Eye (tissue), 1 donor: ENCODE results near the gene NR3C1.

Experiments
- DNase-seq: peaks from one replicate; pipeline ENCODE4 v3.0.0-alpha.2; 2015

Gene NR3C1

DNA sequence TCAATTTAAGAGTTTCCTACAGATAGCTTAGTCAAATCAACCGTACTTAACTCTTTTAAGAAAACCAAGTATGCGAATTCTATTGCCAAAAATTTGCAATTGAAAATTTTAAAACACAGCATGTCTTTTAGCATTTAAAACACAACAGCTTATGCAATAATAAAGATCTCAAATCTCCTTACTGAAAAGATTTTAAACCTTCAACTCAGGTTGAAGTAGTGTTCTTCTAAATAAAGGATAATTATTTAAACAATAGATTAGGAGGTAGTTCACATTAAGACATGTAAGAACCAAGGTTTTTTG, 5.5 kb downstream of the NR3C1 start:
- DNase-seq: no peak

- no peak for DNase-seq
These were observed 6.0 kb downstream of the NR3C1 start for GRCh38 chr5:143397302-143398052.

DNA sequence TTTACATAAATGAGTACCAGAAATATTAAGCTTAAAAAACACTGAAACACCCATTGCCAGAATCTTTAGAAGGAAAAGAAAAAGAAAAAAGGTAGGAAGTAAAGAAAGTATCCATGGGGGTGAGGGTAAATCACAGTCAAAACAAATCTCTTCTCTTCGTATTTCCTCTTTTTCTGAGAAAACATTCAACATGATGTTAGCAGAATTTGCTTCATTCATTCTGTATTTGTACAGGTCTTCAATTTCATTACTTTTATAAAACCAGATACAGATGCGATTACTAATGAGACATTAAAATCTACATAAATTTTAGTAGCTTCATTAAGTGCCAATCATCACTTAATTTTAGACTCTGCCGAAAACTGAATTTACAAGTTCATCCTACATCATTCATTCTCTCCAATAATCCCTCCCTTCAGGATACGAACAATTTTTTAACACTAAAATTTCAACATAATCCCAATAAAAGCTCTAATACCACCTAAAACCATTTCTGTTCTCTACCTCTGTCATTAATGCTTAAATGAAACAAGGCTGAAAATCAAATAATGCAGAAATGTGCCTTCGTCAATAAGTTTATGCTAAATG, 7.0 kb downstream of the NR3C1 start:
- DNase-seq: no peak

DNA sequence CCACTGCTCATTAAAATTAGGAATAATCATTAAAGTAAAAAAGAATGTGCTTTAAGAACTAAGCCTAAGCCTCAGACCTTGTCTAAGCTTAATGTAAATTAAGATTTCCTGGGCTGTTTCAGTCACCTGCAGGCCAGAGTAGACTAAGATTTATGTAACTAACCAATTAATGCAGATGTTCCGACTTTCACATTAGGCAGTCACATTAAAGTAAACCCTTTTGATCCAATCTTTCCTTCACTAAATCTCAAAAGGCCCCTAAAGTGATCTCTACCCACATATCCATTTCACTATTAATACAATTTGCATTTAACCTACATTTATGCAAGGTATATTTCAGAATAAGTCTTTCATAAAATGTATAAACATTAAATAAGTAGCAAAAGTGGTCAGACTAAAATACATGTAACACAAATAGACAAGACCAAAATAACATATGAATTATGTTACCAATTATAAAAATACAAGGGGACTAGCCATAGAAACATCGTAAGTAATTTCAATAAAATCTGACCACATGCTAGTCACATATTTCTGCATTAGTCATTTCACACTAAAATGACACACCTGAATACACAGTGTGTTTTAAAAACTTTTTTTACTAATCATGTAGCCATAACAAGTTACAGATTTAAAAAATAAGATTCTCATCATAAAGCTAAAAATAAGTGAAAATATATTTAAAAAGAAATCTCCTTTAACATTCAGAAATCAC, 7.7 kb downstream of the NR3C1 start:
- no peak for DNase-seq

DNA sequence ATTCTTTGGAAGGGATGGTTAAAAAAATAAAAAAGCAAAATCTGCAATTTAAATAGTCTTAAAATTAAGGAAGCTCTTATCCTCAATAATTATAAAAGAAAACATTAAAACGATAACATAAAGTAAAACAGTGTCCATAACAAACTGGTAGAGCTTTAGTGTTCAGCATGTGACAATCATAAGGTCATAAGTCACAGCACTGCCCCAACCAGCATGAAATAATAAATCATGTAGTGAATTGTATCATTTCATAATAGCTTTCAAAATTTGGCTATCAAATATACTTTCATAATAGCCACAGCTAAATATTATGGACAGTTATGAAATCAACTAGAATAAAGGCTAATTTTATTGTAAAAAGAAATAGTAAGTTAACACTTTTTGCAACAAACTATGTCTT, 10.0 kb downstream of the NR3C1 start:
- DNase-seq: no peak

GRCh38 chr5:143390941-143391340, 12.5 kb downstream of the NR3C1 start:
- DNase-seq: no peak

DNA sequence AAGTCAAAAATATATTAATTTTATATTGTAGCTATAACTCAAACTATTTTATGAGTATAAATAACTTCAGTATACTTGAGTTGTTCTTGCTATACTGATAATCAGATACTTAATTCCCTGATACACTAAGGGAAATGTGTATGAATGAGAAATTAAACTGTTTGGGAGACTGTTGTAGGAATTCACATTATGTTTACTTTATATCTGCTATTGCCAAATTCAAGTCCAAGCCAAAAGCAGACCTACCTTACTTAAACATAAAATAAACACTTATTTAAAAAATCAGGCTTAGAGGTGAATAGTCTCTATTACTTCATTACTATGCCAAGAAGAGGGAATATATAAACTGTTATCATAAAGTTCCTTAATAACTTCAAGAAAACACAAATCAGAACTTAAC, 13.2 kb downstream of the NR3C1 start:
- no peak for DNase-seq

GRCh38 chr5:143386725-143387124, 16.8 kb downstream of the NR3C1 start:
- DNase-seq: no peak

GRCh38 chr5:143384865-143385657, 18.4 kb downstream of the NR3C1 start:
- DNase-seq: no peak

- DNase-seq: no peak
These were observed 19.5 kb downstream of the NR3C1 start for GRCh38 chr5:143383988-143384387.

DNA sequence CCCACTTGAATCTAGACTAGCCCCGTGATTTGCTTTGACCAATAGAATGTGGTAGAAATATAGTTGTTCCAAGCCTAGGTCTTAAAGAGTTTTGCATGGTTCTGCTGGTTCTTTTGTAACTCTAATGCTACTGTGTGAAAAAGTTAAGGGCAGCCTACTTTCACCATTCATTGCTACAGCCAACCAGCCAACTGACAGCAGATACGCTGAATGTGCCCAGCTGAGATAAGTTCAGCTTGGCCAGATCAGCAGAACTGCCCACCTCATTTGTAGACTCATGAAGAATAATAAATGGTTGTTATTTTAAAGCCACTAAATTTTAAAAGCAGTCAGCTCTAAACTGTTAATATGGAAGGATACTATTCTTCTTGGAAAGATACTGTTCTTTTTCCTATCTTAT, 23.9 kb downstream of the NR3C1 start:
- DNase-seq: no peak

DNA sequence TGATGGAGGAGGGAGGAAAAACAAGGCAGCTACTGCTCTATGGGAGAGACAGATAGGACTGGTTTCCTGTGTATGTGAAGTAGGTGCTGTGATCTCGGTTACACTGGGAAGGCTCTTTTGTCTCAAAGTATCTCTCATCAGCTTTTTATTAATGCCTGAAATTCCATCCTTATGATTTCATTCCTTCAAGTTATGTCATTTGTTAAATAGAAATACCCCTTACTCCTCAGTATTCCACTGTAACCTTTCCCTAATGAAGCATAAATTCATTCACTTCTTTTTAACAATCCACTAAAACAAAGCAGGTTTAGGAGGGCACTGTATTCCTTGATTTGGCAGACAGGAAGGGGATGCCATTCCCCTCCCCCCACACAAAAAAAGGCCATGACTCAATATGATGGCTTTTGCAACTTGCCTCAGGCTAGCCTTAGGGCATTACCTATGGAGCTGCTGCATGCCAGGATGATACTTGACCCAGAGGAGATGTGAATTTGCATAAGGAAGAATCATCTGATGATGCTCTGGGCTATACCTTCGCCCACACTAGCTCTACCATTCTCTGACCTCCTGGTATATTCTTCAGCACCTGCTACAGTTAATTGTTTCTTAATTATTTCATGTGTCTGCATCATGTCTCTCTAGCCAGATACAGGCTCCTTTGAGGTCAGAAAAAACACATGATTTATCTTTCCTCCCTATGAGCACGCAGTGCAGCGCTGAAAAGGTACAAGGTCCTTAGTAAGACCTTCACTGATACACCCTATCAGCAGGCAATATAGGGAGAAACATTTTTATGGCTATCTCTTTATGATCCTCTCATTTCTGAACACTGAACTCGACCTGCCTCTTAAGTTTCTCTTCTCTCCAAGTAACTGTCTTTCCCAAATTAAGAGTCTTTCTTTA, 26.3 kb downstream of the NR3C1 start:
- DNase-seq: peak; percentile 56

GRCh38 chr5:143376195-143376779, 27.2 kb downstream of the NR3C1 start:
- no peak for DNase-seq

DNA sequence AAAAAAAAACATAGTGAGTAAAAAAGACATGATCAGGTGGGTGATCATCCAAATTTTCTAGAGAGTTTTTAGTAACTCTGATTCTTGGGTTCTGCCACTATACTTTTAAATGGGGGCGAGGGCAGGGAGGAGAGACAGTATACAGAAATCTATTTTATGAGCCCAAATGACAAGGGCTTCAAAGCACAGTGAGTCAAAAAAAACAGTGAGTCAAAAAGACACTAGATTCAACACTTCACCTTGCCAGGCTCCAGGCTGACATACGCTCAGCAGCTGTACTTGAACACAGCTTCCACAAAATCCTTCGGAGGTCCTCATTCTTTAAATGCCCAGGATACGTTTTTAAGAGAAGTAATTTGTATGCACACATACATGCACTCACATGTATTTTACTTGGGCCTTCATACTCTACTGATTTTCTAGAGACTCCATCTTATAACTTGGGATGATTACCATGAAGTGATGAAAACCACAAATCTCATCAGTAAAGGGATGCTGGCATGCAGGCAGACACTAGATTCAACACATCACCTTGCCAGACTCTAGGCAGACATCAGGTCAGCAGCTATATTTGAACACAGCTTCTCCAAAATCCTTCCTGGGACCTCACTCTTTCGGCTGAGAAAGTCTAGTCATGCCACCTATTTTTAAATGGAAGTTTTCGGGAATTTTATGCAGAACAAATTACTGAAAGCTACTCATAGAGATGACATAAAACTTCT, 28.8 kb downstream of the NR3C1 start:
- no peak for DNase-seq

GRCh38 chr5:143373076-143373475, 30.4 kb downstream of the NR3C1 start:
- DNase-seq: no peak

- DNase-seq: no peak
These were observed 31.2 kb downstream of the NR3C1 start for GRCh38 chr5:143372187-143372829.

DNA sequence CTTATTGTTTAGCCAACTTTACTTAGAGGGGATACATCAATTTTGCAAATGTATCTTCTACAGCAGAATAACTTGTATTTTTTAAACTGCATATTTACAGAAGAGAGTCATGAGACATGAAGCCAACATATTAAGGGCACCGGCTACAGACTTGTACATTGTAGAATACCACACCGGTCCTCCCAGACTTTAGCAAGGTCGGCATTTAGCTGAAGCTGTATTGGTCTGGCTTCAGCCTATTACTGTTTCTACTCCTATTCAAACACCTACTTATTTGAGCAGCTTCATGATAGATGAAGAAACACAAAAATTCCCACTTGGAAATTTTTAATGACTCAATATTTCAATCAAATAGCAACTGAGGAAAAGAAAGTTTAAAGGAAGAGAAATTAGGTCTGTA, 33.0 kb downstream of the NR3C1 start:
- DNase-seq: no peak

GRCh38 chr5:143364061-143364460, 39.4 kb downstream of the NR3C1 start:
- DNase-seq: no peak

DNA sequence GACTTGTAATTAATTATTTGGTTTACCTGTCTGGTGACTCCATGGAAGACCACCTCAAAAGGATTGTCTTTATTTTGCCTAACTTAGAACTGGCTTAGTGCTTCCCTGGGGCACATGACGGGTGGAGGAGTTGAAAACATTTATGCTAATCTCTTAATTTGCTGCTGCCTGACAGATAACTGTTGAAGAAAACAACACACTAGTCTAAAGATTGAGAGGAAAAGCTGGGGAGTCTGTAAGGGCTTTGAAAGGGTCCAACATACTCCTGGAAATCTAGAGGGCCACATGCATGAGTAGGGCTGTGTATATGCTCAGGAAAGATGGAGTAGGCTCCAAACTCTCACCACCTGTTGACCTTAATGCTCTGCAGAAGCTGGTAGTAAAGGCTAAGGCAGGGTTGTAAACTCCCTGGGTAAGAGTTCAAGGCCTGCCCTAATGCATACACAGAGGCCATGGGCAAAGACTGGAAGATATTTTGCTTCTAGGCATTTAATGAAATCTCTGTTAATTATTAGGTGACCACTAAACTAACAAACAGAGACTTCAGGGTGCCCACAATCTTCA, 40.7 kb downstream of the NR3C1 start:
- DNase-seq: no peak

GRCh38 chr5:143361438-143361837, 42.0 kb downstream of the NR3C1 start:
- DNase-seq: no peak

DNA sequence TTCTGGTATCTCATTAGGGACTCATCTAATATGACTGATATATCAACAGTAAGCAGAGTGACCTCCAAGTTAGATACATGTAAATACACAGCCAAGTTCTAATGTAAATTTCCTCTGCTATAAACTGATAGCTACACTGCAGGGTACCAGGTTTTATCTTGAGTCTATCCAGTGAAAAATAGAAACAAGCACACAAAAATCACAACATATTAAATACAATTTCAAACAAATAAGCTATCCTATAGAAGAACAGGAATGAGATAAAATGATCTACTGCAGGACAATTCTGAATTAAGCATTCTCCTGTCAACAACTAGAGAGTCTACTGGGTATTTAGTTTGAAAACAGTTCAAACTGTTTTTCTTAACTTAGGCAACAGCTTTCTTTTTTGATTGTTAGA, 42.7 kb downstream of the NR3C1 start:
- DNase-seq: no peak
